ENCODE results near the gene EPG5. TPM values are rescaled to one million over a fixed set of nuclear protein-coding genes. Genes with fewer than 3 reads are reported as not detected.
"Not testable (repeated sequence)": the region's sequence is repeated elsewhere in the genome, so short reads cannot be mapped to it uniquely, and the experiment has no call there.

EPG5 gene
- total RNA-seq, 6 experiments from 2014 or later, result 11.6 to 15.2 (median 12.4) TPM

- no peak overlapping the region for H3K27ac ChIP-seq
- DNase-seq (no peak), ATAC-seq (no peak)
- H3K9me3 ChIP-seq, result no peaks in the 10 kb centered on the region
- 63% methylated on average over 3 of the region's 3 CpGs for WGBS (ENCODE audit: insufficient coverage, low coverage, low lambda C conversion rate, missing lambda C conversion rate)
- TF ChIP-seq CTCF (IDR thresholded peaks at IDR 0.05) (no peak), POLR2A (IDR thresholded peaks at IDR 0.05) (no peak)
- intact Hi-C loops (cut with DNase I), result no loop called here
- H3K27me3 ChIP-seq, result no peaks in the 10 kb centered on the region
- H3K4me1 ChIP-seq, result no peaks in the 10 kb centered on the region
- H3K36me3 ChIP-seq, result no peaks in the 10 kb centered on the region
- no peak overlapping the region for H3K4me3 ChIP-seq
Measured at GRCh38 chr18:45998244-45998643, 31.1 kb upstream of the EPG5 start.

GRCh38 chr18:45997700-45998151 is 30.6 kb upstream of the EPG5 start:
- ATAC-seq (no peak), DNase-seq (no peak)
- TF ChIP-seq CTCF (IDR thresholded peaks at IDR 0.05) (no peak), POLR2A (IDR thresholded peaks at IDR 0.05) (no peak)
- Histone ChIP-seq H3K4me3 (no peak overlapping the region), H3K27me3 (no peaks in the 10 kb centered on the region), H3K9me3 (no peaks in the 10 kb centered on the region), H3K4me1 (no peaks in the 10 kb centered on the region), H3K27ac (no peak overlapping the region), H3K36me3 (no peaks in the 10 kb centered on the region)
- intact Hi-C loops (cut with DNase I), result no loop called here
- 54% methylated on average over 8 of the region's 8 CpGs for WGBS (ENCODE audit: insufficient coverage, low coverage, low lambda C conversion rate, missing lambda C conversion rate)

GRCh38 chr18:45995461-45995860 is 28.3 kb upstream of the EPG5 start:
- intact Hi-C loops (cut with DNase I), result no loop called here
- ATAC-seq (no peak), DNase-seq (no peak)
- TF ChIP-seq CTCF (IDR thresholded peaks at IDR 0.05) (no peak), POLR2A (IDR thresholded peaks at IDR 0.05) (no peak)
- Histone ChIP-seq H3K27ac (no peak overlapping the region), H3K9me3 (no peaks in the 10 kb centered on the region), H3K4me3 (no peak overlapping the region), H3K36me3 (no peaks in the 10 kb centered on the region), H3K4me1 (no peaks in the 10 kb centered on the region), H3K27me3 (no peaks in the 10 kb centered on the region)
- WGBS (ENCODE audit: insufficient coverage, low coverage, low lambda C conversion rate, missing lambda C conversion rate), result no CpG with 5 or more reads among the region's 3 CpGs

- H3K4me1 ChIP-seq, result no peaks in the 10 kb centered on the region
- H3K9me3 ChIP-seq, result no peaks in the 10 kb centered on the region
- no peak for TF ChIP-seq CTCF (IDR thresholded peaks at IDR 0.05)
- no peak for TF ChIP-seq POLR2A (IDR thresholded peaks at IDR 0.05)
- no peak overlapping the region for H3K27ac ChIP-seq
- intact Hi-C loops (cut with DNase I), result no loop called here
- ATAC-seq, result no peak
- no peaks in the 10 kb centered on the region for H3K27me3 ChIP-seq
- no peaks in the 10 kb centered on the region for H3K36me3 ChIP-seq
- 88% methylated on average over 4 of the region's 4 CpGs for WGBS (ENCODE audit: insufficient coverage, low coverage, low lambda C conversion rate, missing lambda C conversion rate)
- no peak for DNase-seq
- no peak overlapping the region for H3K4me3 ChIP-seq
Measured at GRCh38 chr18:45993438-45993837, 26.3 kb upstream of the EPG5 start.

GRCh38 chr18:45992527-45992926 is 25.4 kb upstream of the EPG5 start:
- H3K27ac ChIP-seq; H3K4me3 ChIP-seq; H3K27me3 ChIP-seq; DNase-seq; intact Hi-C loops (cut with DNase I); H3K4me1 ChIP-seq; H3K9me3 ChIP-seq; ATAC-seq; H3K36me3 ChIP-seq: not testable (repeated sequence)
- 89% methylated on average over 6 of the region's 6 CpGs for WGBS (ENCODE audit: insufficient coverage, low coverage, low lambda C conversion rate, missing lambda C conversion rate)
